Measurements from ENCODE around the gene RNF167. TPM values are rescaled to one million over a fixed set of nuclear protein-coding genes. Genes with fewer than 3 reads are reported as not detected.

Gene RNF167
- total and polyA plus RNA-seq, 2 donors from 2014 or later, result 95.0 to 188 TPM

- intact Hi-C loops (cut with DNase I), result no loop called here
- H3K36me3 ChIP-seq (ENCODE audit: control insufficient read depth in 2 of 3, insufficient read depth in 3 of 3, low read length in 3 of 3), result peaks cover 6 to 30% (median 21%) of the 10 kb centered on the region in 3 donors
Measured at GRCh38 chr17:4947010-4947410, 6.9 kb downstream of the RNF167 start.

GRCh38 chr17:4947411-4948165 is 7.5 kb downstream of the RNF167 start:
- Histone ChIP-seq H3K4me3 (ENCODE audit: low read length in 3 of 3) (peak overlapping the region; percentile 77 to 95 (median 83)), H3K9me3 (ENCODE audit: control insufficient read depth in 2 of 3, insufficient read depth in 1 of 3, low read length in 3 of 3) (no peaks in the 10 kb centered on the region), H3K9ac (ENCODE audit: low read length in 3 of 3) (peak overlapping the region; percentile 72 to 87 (median 86)), H3K36me3 (ENCODE audit: control insufficient read depth in 2 of 3, insufficient read depth in 3 of 3, low read length in 3 of 3) (peaks cover 6 to 26% (median 18%) of the 10 kb centered on the region in 3 donors), H3K4me1 (ENCODE audit: control insufficient read depth in 2 of 3, insufficient read depth in 2 of 3, low read depth in 1 of 3, low read length in 3 of 3) (peaks cover 0 to 32% (median 14%) of the 10 kb centered on the region in 3 donors), H3K27ac (ENCODE audit: low read depth in 2 of 2, low read length in 2 of 2) (peak overlapping the region; percentile 97 to 98), H3K27me3 (ENCODE audit: control insufficient read depth, insufficient read depth, low read length) (no peaks in the 10 kb centered on the region)
- intact Hi-C loops (cut with DNase I), result no loop called here
- no peak for TF ChIP-seq CTCF (IDR thresholded peaks at IDR 0.05; ENCODE audit: borderline replicate concordance, extremely low read depth, insufficient read depth)
- DNase-seq (peak; percentile 72 to 91 (median 87)), FAIRE-seq (no peak)

More at GRCh38 chr17:4947010-4947410, 6.9 kb downstream of the RNF167 start:
- Histone ChIP-seq H3K27me3 (ENCODE audit: control insufficient read depth, insufficient read depth, low read length) (no peaks in the 10 kb centered on the region), H3K4me3 (ENCODE audit: low read length in 3 of 3) (peak overlapping the region; percentile 40 to 95 (median 83)), H3K4me1 (ENCODE audit: control insufficient read depth in 2 of 3, insufficient read depth in 2 of 3, low read depth in 1 of 3, low read length in 3 of 3) (peaks cover 0 to 33% (median 14%) of the 10 kb centered on the region in 3 donors), H3K27ac (ENCODE audit: low read depth in 2 of 2, low read length in 2 of 2) (peak overlapping the region; percentile 63 to 98), H3K9ac (ENCODE audit: low read length in 3 of 3) (peak overlapping the region in 2 of 3 donors; percentile 18 to 73), H3K9me3 (ENCODE audit: control insufficient read depth in 2 of 3, insufficient read depth in 1 of 3, low read length in 3 of 3) (no peaks in the 10 kb centered on the region)
- TF ChIP-seq CTCF (IDR thresholded peaks at IDR 0.05; ENCODE audit: borderline replicate concordance, extremely low read depth, insufficient read depth), result no peak
- DNase-seq (peak in 1 of 5 donors; percentile 64), FAIRE-seq (no peak)

- TF ChIP-seq CTCF (IDR thresholded peaks at IDR 0.05; ENCODE audit: borderline replicate concordance, extremely low read depth, insufficient read depth), result no peak
- H3K27me3 ChIP-seq (ENCODE audit: control insufficient read depth, insufficient read depth, low read length), result no peaks in the 10 kb centered on the region
- peak within 1 kb of the TSS; percentile 72 to 87 (median 86) for H3K9ac ChIP-seq (ENCODE audit: low read length in 3 of 3)
- intact Hi-C loops (cut with DNase I), result no loop called here
- no peak for FAIRE-seq
- H3K27ac ChIP-seq (ENCODE audit: low read depth in 2 of 2, low read length in 2 of 2), result peak within 1 kb of the TSS; percentile 97 to 98
- peak within 1 kb of the TSS; percentile 83 to 95 (median 85) for H3K4me3 ChIP-seq (ENCODE audit: low read length in 3 of 3)
- H3K36me3 ChIP-seq (ENCODE audit: control insufficient read depth in 2 of 3, insufficient read depth in 3 of 3, low read length in 3 of 3), result peaks cover 6 to 21% (median 11%) of the 10 kb centered on the region in 3 donors
- peak; percentile 90 to 96 (median 94) for DNase-seq
- H3K9me3 ChIP-seq (ENCODE audit: control insufficient read depth in 2 of 3, insufficient read depth in 1 of 3, low read length in 3 of 3), result no peaks in the 10 kb centered on the region
- H3K4me1 ChIP-seq (ENCODE audit: control insufficient read depth in 2 of 3, insufficient read depth in 2 of 3, low read depth in 1 of 3, low read length in 3 of 3), result peaks cover 0 to 29% (median 14%) of the 10 kb centered on the region in 3 donors
Measured at GRCh38 chr17:4948166-4948930, 8.3 kb downstream of the RNF167 start, which contains the start of gene PFN1. TSS of gene PFN1 (minus strand) at chr17:4948530. CDS start at chr17:4948394, 136 bp downstream.

Measured in kidney (tissue), 14 donors.